Adipocyte (in vitro differentiated cells): Measurements from ENCODE around the gene LRRC52.
"Not testable (repeated sequence)": the region's sequence is repeated elsewhere in the genome, so short reads cannot be mapped to it uniquely, and the experiment has no call there.

ENCODE experiments used
- DNase-seq: peaks from one replicate; pipeline ENCODE4 v3.0.0-alpha.2; 2015; ENCODE audit warnings: low read depth
- H3K27me3 ChIP-seq: replicated peaks from 2 replicates; pipeline ENCODE4 v1.7.0; 2013; ENCODE audit warnings: mild to moderate bottlenecking, low read length, moderate library complexity; ENCODE audit not compliant: control insufficient read depth, insufficient read depth
- H3K36me3 ChIP-seq: 2 replicates; pipeline ENCODE4 v1.7.0; 2013; ENCODE audit warnings: low read length, mild to moderate bottlenecking, moderate library complexity; ENCODE audit not compliant: control insufficient read depth, insufficient read depth, severe bottlenecking
- H3K4me1 ChIP-seq: 2 replicates; pipeline ENCODE4 v1.7.0; 2013; ENCODE audit warnings: mild to moderate bottlenecking, low read length, moderate library complexity; ENCODE audit not compliant: control insufficient read depth, insufficient read depth
- H3K4me3 ChIP-seq: 2 replicates; pipeline ENCODE4 v1.7.0; 2013; ENCODE audit warnings: mild to moderate bottlenecking, low read length, moderate library complexity
- H3K9ac ChIP-seq: 2 replicates; pipeline ENCODE4 v1.7.0; 2013; ENCODE audit warnings: mild to moderate bottlenecking, low read length, moderate library complexity
- H3K9me3 ChIP-seq: 2 replicates; pipeline ENCODE4 v1.7.0; 2013; ENCODE audit warnings: mild to moderate bottlenecking, low read length, moderate library complexity; ENCODE audit not compliant: control insufficient read depth

Gene LRRC52

DNA sequence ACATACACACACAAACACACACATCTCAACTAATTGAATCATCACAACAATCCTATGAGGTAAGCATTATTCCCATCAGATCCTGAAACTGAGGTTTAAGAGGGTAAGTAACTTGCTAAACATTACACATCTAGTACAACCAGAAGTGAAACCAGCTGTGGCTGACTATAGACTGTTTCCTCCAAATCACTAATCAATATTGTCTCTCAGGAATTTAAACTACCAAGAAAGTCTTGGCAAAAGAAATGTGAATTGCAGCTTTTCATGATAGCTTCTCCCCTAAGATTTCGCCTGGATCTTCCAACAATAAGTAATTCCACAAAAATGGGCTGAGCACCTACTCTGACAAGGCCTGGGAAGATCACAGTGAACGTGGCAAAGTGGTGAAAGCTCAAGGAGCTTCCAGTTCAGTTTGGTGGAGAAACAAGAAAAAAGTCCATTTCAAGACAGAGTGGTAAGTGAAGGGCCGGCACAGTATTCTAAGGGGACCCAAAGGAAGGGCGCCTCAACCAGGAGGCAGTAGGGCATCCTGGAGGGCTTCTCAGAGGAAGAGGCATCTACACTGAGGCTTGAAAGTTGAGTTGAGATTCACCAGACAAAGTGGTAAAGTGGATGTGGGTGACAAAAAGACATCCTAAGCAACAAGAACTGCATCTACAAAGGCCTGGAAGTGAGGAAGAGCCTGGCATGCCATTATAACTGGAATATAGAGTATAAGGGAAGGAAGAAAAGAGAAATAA, 22.1 kb downstream of the LRRC52 start:
- Histone ChIP-seq H3K4me3 (no peak overlapping the region), H3K27me3 (peaks cover 25% of the 10 kb centered on the region), H3K9ac (no peak overlapping the region), H3K9me3 (no peaks in the 10 kb centered on the region), H3K36me3 (no peaks in the 10 kb centered on the region), H3K4me1 (no peaks in the 10 kb centered on the region)
- DNase-seq: no peak

DNA sequence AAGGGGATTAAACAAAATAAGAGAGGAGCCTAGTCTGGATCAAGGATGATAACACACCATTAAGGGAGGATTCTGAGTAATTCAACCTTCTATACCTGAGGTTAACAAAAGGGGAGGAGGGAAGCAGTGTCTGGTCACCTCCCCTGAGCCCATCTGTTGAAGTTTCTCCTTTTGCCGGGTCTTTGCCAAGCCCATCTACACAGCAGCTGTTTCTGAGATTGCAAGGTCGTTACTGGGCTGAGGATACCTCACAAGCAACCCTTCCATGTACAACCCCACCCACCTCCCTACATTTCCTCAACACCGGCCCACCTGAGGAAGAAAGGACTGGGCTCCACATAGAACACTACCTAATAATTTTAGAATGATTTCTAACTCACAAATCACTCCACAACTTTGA, 26.3 kb downstream of the LRRC52 start:
- peaks cover 12% of the 10 kb centered on the region for H3K27me3 ChIP-seq

GRCh38 chr1:165573787-165574186, 30.0 kb downstream of the LRRC52 start:
- Histone ChIP-seq H3K9me3 (no peaks in the 10 kb centered on the region), H3K27me3 (peaks cover 12% of the 10 kb centered on the region), H3K4me1 (no peaks in the 10 kb centered on the region), H3K36me3 (no peaks in the 10 kb centered on the region), H3K9ac (no peak overlapping the region), H3K4me3 (no peak overlapping the region)
- DNase-seq: no peak

More for the DNA sequence above, 26.3 kb downstream of the LRRC52 start:
- H3K9me3 ChIP-seq: no peaks in the 10 kb centered on the region
- no peak for DNase-seq
- no peaks in the 10 kb centered on the region for H3K36me3 ChIP-seq
- no peak overlapping the region for H3K9ac ChIP-seq
- H3K4me3 ChIP-seq: no peak overlapping the region
- no peaks in the 10 kb centered on the region for H3K4me1 ChIP-seq

GRCh38 chr1:165574295-165574694, 30.5 kb downstream of the LRRC52 start:
- no peak overlapping the region for H3K9ac ChIP-seq
- no peaks in the 10 kb centered on the region for H3K36me3 ChIP-seq
- no peak overlapping the region for H3K4me3 ChIP-seq
- H3K27me3 ChIP-seq: peaks cover 13% of the 10 kb centered on the region
- no peak for DNase-seq
- H3K4me1 ChIP-seq: no peaks in the 10 kb centered on the region
- no peaks in the 10 kb centered on the region for H3K9me3 ChIP-seq

- H3K27me3 ChIP-seq: peaks cover 6% of the 10 kb centered on the region
Observed at GRCh38 chr1:165575468-165576099, 31.8 kb downstream of the LRRC52 start.

DNA sequence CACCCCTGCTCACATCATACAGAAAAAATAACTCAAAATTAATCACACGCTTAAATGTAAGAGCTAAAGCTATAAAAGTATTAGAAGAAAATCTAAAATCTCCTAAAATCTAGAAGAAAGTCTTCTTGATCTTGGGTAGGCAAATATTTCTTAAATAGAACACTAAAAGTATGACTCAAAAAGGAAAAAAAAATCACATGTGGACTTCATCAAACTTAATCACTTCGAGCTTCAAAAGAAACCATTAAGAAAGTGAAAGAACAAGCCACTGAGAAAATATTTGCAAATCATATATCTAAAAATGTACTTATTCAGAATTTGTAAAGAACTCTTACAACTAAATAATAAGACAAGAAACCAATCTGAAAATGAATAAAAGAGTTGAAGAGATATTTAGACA, 32.7 kb downstream of the LRRC52 start:
- Histone ChIP-seq H3K4me1 (no peaks in the 10 kb centered on the region), H3K9me3 (no peaks in the 10 kb centered on the region), H3K36me3 (no peaks in the 10 kb centered on the region), H3K9ac (no peak overlapping the region), H3K4me3 (no peak overlapping the region), H3K27me3 (peaks cover 5% of the 10 kb centered on the region)
- DNase-seq: no peak

More at GRCh38 chr1:165575468-165576099, 31.8 kb downstream of the LRRC52 start:
- no peaks in the 10 kb centered on the region for H3K9me3 ChIP-seq
- no peaks in the 10 kb centered on the region for H3K36me3 ChIP-seq
- H3K4me3 ChIP-seq: no peak overlapping the region
- no peak for DNase-seq
- no peaks in the 10 kb centered on the region for H3K4me1 ChIP-seq
- H3K9ac ChIP-seq: no peak overlapping the region

GRCh38 chr1:165577707-165578106, 33.9 kb downstream of the LRRC52 start:
- Histone ChIP-seq H3K9me3 (no peaks in the 10 kb centered on the region), H3K27me3 (peaks cover 5% of the 10 kb centered on the region), H3K4me1 (no peaks in the 10 kb centered on the region), H3K9ac (no peak overlapping the region), H3K36me3 (no peaks in the 10 kb centered on the region), H3K4me3 (no peak overlapping the region)
- no peak for DNase-seq

- H3K27me3 ChIP-seq: peaks cover 5% of the 10 kb centered on the region
- H3K9ac ChIP-seq: no peak overlapping the region
- H3K4me3 ChIP-seq: no peak overlapping the region
- no peaks in the 10 kb centered on the region for H3K36me3 ChIP-seq
- peaks cover 6% of the 10 kb centered on the region for H3K4me1 ChIP-seq
- peak; percentile 34 for DNase-seq
- no peaks in the 10 kb centered on the region for H3K9me3 ChIP-seq
Observed at GRCh38 chr1:165580931-165581871, 37.4 kb downstream of the LRRC52 start.

DNA sequence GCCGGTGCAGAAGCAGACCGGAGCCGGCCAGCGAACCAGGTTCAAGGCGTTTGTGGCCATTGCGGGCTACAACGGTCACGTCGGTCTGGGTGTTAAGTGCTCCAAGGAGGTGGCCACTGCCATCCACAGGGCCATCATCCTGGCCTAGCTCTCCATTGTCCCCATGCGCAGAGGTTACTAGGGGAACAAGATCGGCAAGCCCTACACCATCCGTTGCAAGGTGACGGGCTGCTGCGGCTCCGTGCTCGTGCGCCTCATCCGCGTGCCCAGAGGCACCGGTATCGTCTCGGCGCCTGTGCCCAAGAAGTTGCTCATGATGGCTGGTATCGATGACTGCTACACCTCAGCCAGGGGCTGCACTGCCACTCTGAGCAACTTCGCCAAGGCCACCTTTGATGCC, 38.1 kb downstream of the LRRC52 start:
- no peaks in the 10 kb centered on the region for H3K9me3 ChIP-seq
- DNase-seq: no peak
- H3K9ac ChIP-seq: no peak overlapping the region
- H3K27me3 ChIP-seq: peaks cover 6% of the 10 kb centered on the region
- no peak overlapping the region for H3K4me3 ChIP-seq
- no peaks in the 10 kb centered on the region for H3K36me3 ChIP-seq
- H3K4me1 ChIP-seq: peaks cover 6% of the 10 kb centered on the region

DNA sequence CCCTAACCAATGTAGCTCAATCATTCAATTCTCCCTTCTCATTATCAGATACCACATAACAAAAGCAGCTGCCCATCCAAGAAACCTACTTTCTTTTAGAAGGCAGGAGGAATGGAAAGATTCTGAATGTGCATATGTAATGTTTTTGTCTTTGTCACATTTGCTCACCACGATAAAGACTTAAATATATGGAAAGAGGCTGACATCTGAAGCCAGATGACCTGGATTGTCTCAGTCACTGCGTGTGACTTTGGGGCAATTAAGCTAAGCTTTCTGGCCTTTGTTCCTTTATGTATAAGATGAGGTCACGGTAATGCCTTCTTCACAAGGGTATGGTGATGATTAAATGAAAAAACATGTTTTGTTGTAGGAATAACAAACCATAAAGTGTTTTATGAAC, 42.6 kb downstream of the LRRC52 start:
- H3K36me3 ChIP-seq: no peaks in the 10 kb centered on the region
- no peaks in the 10 kb centered on the region for H3K9me3 ChIP-seq
- DNase-seq: no peak
- peaks cover 35% of the 10 kb centered on the region for H3K27me3 ChIP-seq
- H3K4me3 ChIP-seq: no peak overlapping the region
- H3K9ac ChIP-seq: no peak overlapping the region
- H3K4me1 ChIP-seq: peaks cover 6% of the 10 kb centered on the region

DNA sequence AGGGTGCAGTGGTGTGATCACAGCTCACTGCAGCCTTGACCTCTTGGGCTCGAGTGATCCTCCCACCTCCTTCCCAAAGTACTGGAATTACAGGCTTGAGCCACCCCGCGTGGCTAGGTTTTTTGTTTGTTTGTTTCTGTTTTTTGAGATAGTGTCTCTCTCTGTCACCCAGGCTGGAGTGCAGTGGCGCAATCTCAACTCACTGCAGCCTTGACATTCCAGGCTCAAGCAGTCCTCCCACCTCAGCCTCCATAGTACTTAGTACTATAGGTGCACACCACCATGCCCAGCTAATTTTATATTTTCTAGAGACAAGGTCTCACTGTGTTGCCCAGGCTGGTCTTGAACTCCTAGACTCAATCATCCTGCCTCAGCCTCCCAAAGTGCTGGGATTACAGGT, 47.6 kb downstream of the LRRC52 start:
- peaks cover 50% of the 10 kb centered on the region for H3K27me3 ChIP-seq
- not testable (repeated sequence) for H3K36me3 ChIP-seq, H3K9ac ChIP-seq, H3K4me1 ChIP-seq, H3K9me3 ChIP-seq, DNase-seq, H3K4me3 ChIP-seq
